Epithelial cell of proximal tubule (primary cell): ENCODE results near the gene STON2. TPM values are rescaled to one million over a fixed set of nuclear protein-coding genes. Genes with fewer than 3 reads are reported as not detected.

ENCODE experiments used
- DNase-seq: peaks from one replicate; pipeline ENCODE4 v3.0.0-alpha.2; 2011; ENCODE audit warnings: low read depth
- H3K4me3 ChIP-seq: 2 replicates; pipeline ENCODE4 v1.5.1; 2011; ENCODE audit warnings: low read depth, mild to moderate bottlenecking, low read length
- CTCF ChIP-seq: conservative IDR thresholded peaks from 2 replicates; pipeline ENCODE4 v1.5.1; 2012; ENCODE audit warnings: low read depth, mild to moderate bottlenecking, low read length
- total RNA-seq: library from RNA; depleted of rRNA; stranded (reverse); fragments of >200 nt; gene quantifications from 2 replicates; pipeline ENCODE4 v1.2.3, GENCODE V29; 2015

The STON2 gene
- total RNA-seq, 1 donor from 2014 or later = 6.8 TPM

DNA sequence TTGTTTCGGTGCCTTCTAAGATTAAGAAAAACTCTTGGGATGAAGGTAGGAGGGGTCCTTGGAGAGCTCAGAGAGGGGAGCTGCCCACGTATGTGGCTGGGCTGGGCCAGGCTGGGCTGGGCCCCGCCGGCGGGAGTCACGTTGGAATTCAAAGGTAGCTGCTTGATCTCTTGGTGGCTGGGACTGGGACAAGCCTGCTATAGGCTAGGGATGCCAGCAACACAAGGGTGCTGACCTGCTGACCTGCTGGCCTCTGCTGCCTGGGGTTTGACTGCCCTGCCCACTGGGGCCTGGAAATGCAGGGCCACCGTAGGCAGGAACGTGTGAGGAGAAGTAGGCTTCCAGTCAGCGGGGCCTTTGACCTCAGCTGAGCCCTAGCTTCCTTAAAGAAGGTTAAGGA is 126.6 kb downstream of the STON2 start:
- TF ChIP-seq CTCF = no peak
- DNase-seq = no peak
- no peak overlapping the region for H3K4me3 ChIP-seq

GRCh38 chr14:81272317-81272716 is 127.8 kb downstream of the STON2 start:
- no peak for TF ChIP-seq CTCF
- no peak for DNase-seq
- no peak overlapping the region for H3K4me3 ChIP-seq

DNA sequence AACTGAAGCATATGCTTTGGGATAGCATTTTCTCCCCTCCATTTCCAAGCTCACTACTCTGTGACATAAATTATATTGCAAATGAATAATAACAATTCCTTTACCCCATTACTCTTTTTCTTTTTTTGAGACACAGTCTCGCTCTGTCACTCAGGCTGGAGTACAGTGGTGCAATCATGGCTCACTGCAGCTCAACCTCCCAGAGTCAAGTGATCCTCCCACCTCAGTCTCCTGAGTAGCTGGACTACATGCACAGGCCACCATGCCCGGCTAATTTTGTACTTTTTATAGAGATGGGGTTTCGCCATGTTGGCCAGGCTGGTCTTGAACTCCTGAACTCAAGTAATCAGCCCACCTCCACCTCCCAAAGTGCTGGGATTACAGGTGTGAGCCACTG is 130.1 kb downstream of the STON2 start:
- TF ChIP-seq CTCF = no peak
- DNase-seq = no peak
- no peak overlapping the region for H3K4me3 ChIP-seq

DNA sequence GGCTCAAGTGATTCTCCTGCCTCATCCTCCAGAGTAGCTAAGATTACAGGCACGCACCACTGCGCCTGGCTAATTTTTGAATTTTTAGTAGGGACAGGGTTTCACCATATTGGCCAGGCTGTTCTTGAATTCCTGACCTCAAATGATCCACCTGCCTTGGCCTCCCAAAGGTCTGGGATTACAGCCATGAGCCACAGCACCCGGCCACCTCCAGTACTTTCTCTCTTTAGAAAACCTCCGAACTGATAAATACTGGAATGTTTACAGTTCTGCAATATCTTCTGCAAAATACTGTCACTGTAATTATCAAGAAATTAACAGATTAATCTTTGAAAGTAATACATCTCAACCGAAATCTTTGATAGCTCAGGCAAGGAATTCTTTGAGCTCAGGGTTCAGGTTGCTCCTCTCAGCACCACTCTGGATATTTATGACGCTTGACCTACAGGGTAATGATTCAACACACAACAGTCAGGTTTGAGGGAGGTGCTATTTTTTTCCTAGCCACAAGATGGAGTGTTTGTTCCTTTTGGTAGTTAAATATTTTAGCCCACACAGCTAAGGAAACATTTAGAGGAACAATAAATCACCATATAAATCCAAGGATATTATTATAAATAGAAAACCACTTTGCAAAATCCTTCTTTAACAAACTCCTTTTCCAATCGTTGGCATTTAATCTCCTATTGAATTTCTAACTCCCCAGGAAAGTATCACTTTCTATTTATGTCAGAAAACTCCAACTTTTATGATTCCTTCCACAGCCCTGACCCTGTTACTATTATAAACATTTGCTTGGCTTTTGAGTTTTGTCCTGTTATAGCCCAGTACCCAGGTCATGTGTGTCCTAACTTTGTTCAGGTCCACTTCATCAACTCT is 130.8 kb downstream of the STON2 start:
- DNase-seq = peak; percentile 61
- peak; percentile 85 for TF ChIP-seq CTCF

GRCh38 chr14:81268016-81268416 is 132.1 kb downstream of the STON2 start:
- DNase-seq = peak; percentile 49

More for the DNA sequence above, 130.8 kb downstream of the STON2 start:
- no peak overlapping the region for H3K4me3 ChIP-seq

GRCh38 chr14:81265636-81266169 is 134.4 kb downstream of the STON2 start:
- no peak for DNase-seq
- H3K4me3 ChIP-seq = no peak overlapping the region
- TF ChIP-seq CTCF = no peak

More at GRCh38 chr14:81268016-81268416, 132.1 kb downstream of the STON2 start:
- H3K4me3 ChIP-seq = no peak overlapping the region
- peak; percentile 12 for TF ChIP-seq CTCF
